Esophagus muscularis mucosa (tissue), 3 donors: ENCODE measurements around the gene WDR64.

Experiments
- EP300 ChIP-seq: sonication (generic); formaldehyde crosslinking; IDR thresholded peaks from one replicate; pipeline ENCODE4 v1.6.1; 2017; ENCODE audit warnings: antibody characterized with exemption
- TF ChIP-seq, protein P1 (sequence below), 3 experiments: fragments of 200-600 bp in 2 of 3; fragments of 450-650 bp in 1 of 3; sonication (generic) in 2 of 3; IDR thresholded peaks; one replicate each; pipeline ENCODE4 v1.5.1; 2017 to 2019; ENCODE audit warnings: antibody characterized with exemption in 3 of 3, mild to moderate bottlenecking in 2 of 3, moderate library complexity in 1 of 3

DNA sequence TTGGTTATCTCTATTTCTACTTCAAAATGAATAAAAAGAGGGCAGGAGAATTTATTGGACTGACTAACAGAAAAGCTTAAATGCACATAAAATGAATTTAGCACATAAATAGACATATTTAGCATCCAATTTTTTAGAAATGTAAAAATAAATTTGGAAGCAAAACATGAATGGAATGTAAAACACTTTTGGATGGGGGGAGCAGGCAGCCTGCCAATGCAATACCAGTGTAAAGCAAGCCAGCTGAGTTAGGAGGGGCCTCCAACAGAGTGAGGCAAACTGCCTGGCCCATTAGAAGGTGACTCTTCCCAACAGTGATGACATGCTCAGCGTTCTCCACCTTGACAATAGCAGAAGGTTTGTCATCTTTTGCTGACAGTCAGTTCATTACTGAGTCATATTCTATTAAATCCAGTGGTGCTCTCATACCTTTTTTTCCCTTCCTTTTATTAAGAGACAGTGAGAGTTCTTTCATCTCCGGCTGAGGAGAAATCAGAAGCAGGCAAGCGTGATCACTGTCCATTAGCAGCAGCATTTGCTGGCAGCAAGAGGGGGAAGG, 176.5 kb downstream of the WDR64 start:
- TF ChIP-seq, protein P1, sequence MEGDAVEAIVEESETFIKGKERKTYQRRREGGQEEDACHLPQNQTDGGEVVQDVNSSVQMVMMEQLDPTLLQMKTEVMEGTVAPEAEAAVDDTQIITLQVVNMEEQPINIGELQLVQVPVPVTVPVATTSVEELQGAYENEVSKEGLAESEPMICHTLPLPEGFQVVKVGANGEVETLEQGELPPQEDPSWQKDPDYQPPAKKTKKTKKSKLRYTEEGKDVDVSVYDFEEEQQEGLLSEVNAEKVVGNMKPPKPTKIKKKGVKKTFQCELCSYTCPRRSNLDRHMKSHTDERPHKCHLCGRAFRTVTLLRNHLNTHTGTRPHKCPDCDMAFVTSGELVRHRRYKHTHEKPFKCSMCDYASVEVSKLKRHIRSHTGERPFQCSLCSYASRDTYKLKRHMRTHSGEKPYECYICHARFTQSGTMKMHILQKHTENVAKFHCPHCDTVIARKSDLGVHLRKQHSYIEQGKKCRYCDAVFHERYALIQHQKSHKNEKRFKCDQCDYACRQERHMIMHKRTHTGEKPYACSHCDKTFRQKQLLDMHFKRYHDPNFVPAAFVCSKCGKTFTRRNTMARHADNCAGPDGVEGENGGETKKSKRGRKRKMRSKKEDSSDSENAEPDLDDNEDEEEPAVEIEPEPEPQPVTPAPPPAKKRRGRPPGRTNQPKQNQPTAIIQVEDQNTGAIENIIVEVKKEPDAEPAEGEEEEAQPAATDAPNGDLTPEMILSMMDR (IDR thresholded peaks at IDR 0.05), result no peak
- no peak for TF ChIP-seq EP300
